ENCODE results near the gene LRRC55. TPM values are rescaled to one million over a fixed set of nuclear protein-coding genes. Genes with fewer than 3 reads are reported as not detected.

LRRC55 gene
- total RNA-seq, 4 donors from 2014 or later, result 0.14 to 0.16 TPM; not detected in 2

DNA sequence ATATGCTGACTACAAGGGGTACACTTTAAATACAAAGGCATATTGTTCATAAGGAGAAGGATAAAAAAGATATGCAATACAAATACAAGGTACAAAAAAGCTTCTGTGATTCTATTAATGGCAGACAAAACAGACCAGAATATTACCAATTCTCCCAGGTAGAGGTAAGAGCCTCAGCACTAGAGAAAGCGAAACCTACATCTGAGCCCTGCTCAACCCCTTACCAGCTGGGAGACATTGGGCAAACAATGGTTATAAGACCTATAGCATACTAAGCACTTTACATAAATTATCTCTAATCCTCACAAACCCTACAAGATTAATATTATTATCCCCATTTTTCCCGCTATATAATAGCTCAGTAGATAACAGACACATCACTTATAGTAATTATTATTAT, 41.2 kb upstream of the LRRC55 start:
- no peak overlapping the region for H3K27ac ChIP-seq
- in situ Hi-C loops (cut with MboI; ENCODE audit: low pct_ligation_motif_present in 1 of 4, low pct_unique_long_range_greater_than_20kb in 1 of 4, low sequenced_read_pairs in 3 of 4) (no loop called here), intact Hi-C loops (cut with DNase I; ENCODE audit: low total_unique reads) (no loop called here)
- no peaks in the 10 kb centered on the region for H3K4me1 ChIP-seq
- TF ChIP-seq POLR2AphosphoS5 (IDR thresholded peaks at IDR 0.05) (no peak), EP300 (IDR thresholded peaks at IDR 0.05; ENCODE audit: low read depth) (no peak), POLR2A (IDR thresholded peaks at IDR 0.05) (no peak)
- TF ChIP-seq, protein P1, sequence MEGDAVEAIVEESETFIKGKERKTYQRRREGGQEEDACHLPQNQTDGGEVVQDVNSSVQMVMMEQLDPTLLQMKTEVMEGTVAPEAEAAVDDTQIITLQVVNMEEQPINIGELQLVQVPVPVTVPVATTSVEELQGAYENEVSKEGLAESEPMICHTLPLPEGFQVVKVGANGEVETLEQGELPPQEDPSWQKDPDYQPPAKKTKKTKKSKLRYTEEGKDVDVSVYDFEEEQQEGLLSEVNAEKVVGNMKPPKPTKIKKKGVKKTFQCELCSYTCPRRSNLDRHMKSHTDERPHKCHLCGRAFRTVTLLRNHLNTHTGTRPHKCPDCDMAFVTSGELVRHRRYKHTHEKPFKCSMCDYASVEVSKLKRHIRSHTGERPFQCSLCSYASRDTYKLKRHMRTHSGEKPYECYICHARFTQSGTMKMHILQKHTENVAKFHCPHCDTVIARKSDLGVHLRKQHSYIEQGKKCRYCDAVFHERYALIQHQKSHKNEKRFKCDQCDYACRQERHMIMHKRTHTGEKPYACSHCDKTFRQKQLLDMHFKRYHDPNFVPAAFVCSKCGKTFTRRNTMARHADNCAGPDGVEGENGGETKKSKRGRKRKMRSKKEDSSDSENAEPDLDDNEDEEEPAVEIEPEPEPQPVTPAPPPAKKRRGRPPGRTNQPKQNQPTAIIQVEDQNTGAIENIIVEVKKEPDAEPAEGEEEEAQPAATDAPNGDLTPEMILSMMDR (IDR thresholded peaks at IDR 0.05), result no peak
- no peaks in the 10 kb centered on the region for H3K9me3 ChIP-seq
- H3K4me3 ChIP-seq, result no peak overlapping the region
- no peaks in the 10 kb centered on the region for H3K27me3 ChIP-seq
- 38 to 43% methylated on average over 2 of the region's 2 CpGs for WGBS, 2 donors (ENCODE audit: low coverage in 1 of 2)
- H3K36me3 ChIP-seq, result no peaks in the 10 kb centered on the region
- DNase-seq, result no peak

GRCh38 chr11:57143459-57143858, 38.3 kb upstream of the LRRC55 start:
- in situ Hi-C loops (cut with MboI; ENCODE audit: low pct_ligation_motif_present in 1 of 4, low pct_unique_long_range_greater_than_20kb in 1 of 4, low sequenced_read_pairs in 3 of 4) (no loop called here), intact Hi-C loops (cut with DNase I; ENCODE audit: low total_unique reads) (no loop called here)
- no peaks in the 10 kb centered on the region for H3K9me3 ChIP-seq
- H3K36me3 ChIP-seq, result no peaks in the 10 kb centered on the region
- WGBS, 2 donors (ENCODE audit: low coverage in 1 of 2), result 83 to 88% methylated on average over 4 of the region's 4 CpGs
- no peaks in the 10 kb centered on the region for H3K4me1 ChIP-seq
- H3K27me3 ChIP-seq, result no peaks in the 10 kb centered on the region
- H3K4me3 ChIP-seq, result no peak overlapping the region
- TF ChIP-seq POLR2A (IDR thresholded peaks at IDR 0.05) (no peak), EP300 (IDR thresholded peaks at IDR 0.05; ENCODE audit: low read depth) (no peak), POLR2AphosphoS5 (IDR thresholded peaks at IDR 0.05) (no peak)
- TF ChIP-seq, protein P1 (IDR thresholded peaks at IDR 0.05), result no peak
- DNase-seq, result no peak
- no peak overlapping the region for H3K27ac ChIP-seq

DNA sequence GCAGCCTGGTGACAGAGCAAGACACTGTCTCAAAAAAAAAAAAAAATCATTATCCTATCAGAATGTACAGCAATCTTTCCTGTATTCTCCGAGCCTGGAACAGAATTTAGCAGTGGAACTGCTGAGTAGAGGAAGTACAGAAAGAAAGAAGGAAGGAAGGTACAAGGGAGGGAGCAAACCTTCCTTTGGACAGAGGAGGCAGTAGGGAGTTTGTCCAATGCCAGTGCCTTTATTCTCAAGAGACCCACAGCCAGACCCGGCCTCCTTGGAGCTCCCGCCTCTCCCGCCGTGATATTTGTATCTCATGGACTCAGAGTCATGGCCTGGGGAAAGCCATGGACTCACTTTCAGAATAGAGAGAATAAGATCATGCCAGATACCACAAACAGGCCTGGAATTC, 37.7 kb upstream of the LRRC55 start:
- Histone ChIP-seq H3K4me1 (no peaks in the 10 kb centered on the region), H3K4me3 (no peak overlapping the region), H3K9me3 (no peaks in the 10 kb centered on the region), H3K27me3 (no peaks in the 10 kb centered on the region), H3K27ac (no peak overlapping the region), H3K36me3 (no peaks in the 10 kb centered on the region)
- intact Hi-C loops (cut with DNase I; ENCODE audit: low total_unique reads) (no loop called here), in situ Hi-C loops (cut with MboI; ENCODE audit: low pct_ligation_motif_present in 1 of 4, low pct_unique_long_range_greater_than_20kb in 1 of 4, low sequenced_read_pairs in 3 of 4) (no loop called here)
- 66 to 80% methylated on average over 1 to 5 of the region's 5 CpGs for WGBS, 2 donors (ENCODE audit: low coverage in 1 of 2)
- DNase-seq, result no peak
- TF ChIP-seq, protein P1 (IDR thresholded peaks at IDR 0.05), result no peak
- no peak for TF ChIP-seq POLR2A (IDR thresholded peaks at IDR 0.05)
- no peak for TF ChIP-seq POLR2AphosphoS5 (IDR thresholded peaks at IDR 0.05)
- no peak for TF ChIP-seq EP300 (IDR thresholded peaks at IDR 0.05; ENCODE audit: low read depth)

GRCh38 chr11:57144531-57145320, 37.0 kb upstream of the LRRC55 start:
- intact Hi-C loops (cut with DNase I; ENCODE audit: low total_unique reads) (loop anchor here (5.0 kb wide), 1 partner anchor 1887 kb away; no protein-coding TSS in a partner anchor), in situ Hi-C loops (cut with MboI; ENCODE audit: low pct_ligation_motif_present in 1 of 4, low pct_unique_long_range_greater_than_20kb in 1 of 4, low sequenced_read_pairs in 3 of 4) (no loop called here)
- H3K27me3 ChIP-seq, result no peaks in the 10 kb centered on the region
- no peaks in the 10 kb centered on the region for H3K4me1 ChIP-seq
- no peaks in the 10 kb centered on the region for H3K36me3 ChIP-seq
- no peak for DNase-seq
- no peaks in the 10 kb centered on the region for H3K9me3 ChIP-seq
- TF ChIP-seq POLR2A (IDR thresholded peaks at IDR 0.05) (no peak), EP300 (IDR thresholded peaks at IDR 0.05; ENCODE audit: low read depth) (no peak), POLR2AphosphoS5 (IDR thresholded peaks at IDR 0.05) (no peak)
- TF ChIP-seq, protein P1 (IDR thresholded peaks at IDR 0.05), result no peak
- WGBS, 2 donors (ENCODE audit: low coverage in 1 of 2), result 40% methylated on average over 1 to 9 of the region's 9 CpGs
- no peak overlapping the region for H3K27ac ChIP-seq
- H3K4me3 ChIP-seq, result no peak overlapping the region

Measured in transverse colon (tissue), 4 donors.